KOPT-K1 (cell line): Measurements from ENCODE around the gene DIABLO.

Experiments used
- H3K27ac ChIP-seq: fragments of 200-600 bp; sonication (generic); 2 replicates; pipeline ENCODE4 v1.5.1; 2016; ENCODE audit warnings: antibody characterized with exemption, mild to moderate bottlenecking, low read depth, low read length; ENCODE audit not compliant: poor library complexity, severe bottlenecking
- H3K36me3 ChIP-seq: fragments of 200-600 bp; sonication (generic); 2 replicates; pipeline ENCODE4 v1.5.1; 2017; ENCODE audit warnings: antibody characterized with exemption, mild to moderate bottlenecking, low read length, moderate library complexity; ENCODE audit not compliant: insufficient read depth
- H3K9me3 ChIP-seq: fragments of 200-600 bp; sonication (generic); 2 replicates; pipeline ENCODE4 v1.5.1; 2017; ENCODE audit warnings: antibody characterized with exemption, low read length, mild to moderate bottlenecking; ENCODE audit not compliant: insufficient read depth, poor library complexity, severe bottlenecking

Gene DIABLO

GRCh38 chr12:122160761-122161160, 65.1 kb downstream of the DIABLO start:
- no peaks in the 10 kb centered on the region for H3K9me3 ChIP-seq
- H3K27ac ChIP-seq, result no peak overlapping the region
- H3K36me3 ChIP-seq, result no peaks in the 10 kb centered on the region

GRCh38 chr12:122159882-122160281, 66.0 kb downstream of the DIABLO start:
- H3K36me3 ChIP-seq, result no peaks in the 10 kb centered on the region
- no peaks in the 10 kb centered on the region for H3K9me3 ChIP-seq
- H3K27ac ChIP-seq, result no peak overlapping the region

- H3K9me3 ChIP-seq, result no peaks in the 10 kb centered on the region
- H3K36me3 ChIP-seq, result no peaks in the 10 kb centered on the region
- H3K27ac ChIP-seq, result no peak overlapping the region
Measured at GRCh38 chr12:122158700-122159285, 67.1 kb downstream of the DIABLO start.
